ENCODE measurements around the gene CMTR1.

DNA sequence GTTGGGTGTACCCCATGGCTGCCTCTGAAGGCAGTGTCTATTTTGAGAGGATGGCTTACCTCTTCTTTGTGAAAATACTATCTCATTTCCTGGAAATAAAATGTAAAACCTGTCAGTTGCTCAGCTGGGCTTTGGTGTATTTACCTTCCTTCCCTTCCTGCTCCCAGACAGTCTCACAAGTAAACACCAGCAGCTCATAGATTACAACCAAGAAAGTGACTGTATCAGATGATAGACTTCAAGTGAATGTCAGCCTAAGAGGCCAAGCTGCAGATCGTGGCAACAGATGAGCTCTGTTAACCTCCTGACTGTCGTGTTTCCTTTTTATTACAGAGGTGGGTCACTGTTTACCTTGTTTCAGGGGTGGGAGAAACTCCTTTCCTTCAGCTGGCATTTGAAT, 41.9 kb upstream of the CMTR1 start:
- TF ChIP-seq, protein P1, sequence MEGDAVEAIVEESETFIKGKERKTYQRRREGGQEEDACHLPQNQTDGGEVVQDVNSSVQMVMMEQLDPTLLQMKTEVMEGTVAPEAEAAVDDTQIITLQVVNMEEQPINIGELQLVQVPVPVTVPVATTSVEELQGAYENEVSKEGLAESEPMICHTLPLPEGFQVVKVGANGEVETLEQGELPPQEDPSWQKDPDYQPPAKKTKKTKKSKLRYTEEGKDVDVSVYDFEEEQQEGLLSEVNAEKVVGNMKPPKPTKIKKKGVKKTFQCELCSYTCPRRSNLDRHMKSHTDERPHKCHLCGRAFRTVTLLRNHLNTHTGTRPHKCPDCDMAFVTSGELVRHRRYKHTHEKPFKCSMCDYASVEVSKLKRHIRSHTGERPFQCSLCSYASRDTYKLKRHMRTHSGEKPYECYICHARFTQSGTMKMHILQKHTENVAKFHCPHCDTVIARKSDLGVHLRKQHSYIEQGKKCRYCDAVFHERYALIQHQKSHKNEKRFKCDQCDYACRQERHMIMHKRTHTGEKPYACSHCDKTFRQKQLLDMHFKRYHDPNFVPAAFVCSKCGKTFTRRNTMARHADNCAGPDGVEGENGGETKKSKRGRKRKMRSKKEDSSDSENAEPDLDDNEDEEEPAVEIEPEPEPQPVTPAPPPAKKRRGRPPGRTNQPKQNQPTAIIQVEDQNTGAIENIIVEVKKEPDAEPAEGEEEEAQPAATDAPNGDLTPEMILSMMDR (IDR thresholded peaks at IDR 0.05 in 2 of 3, conservative IDR thresholded peaks at IDR 0.05 in 1 of 3; ENCODE audit: borderline replicate concordance in 1 of 3, insufficient read depth in 1 of 3, low read depth in 2 of 3, low read length in 2 of 3) = no peak
- no peak for TF ChIP-seq ZNF274 (IDR thresholded peaks at IDR 0.05; ENCODE audit: low read depth, low read length)
- TF ChIP-seq MAX (IDR thresholded peaks at IDR 0.05) = no peak
- no peak for TF ChIP-seq POLR2A (IDR thresholded peaks at IDR 0.05; ENCODE audit: borderline replicate concordance, extremely low read depth, insufficient read depth, insufficient read length)
- no peak for TF ChIP-seq JUND (IDR thresholded peaks at IDR 0.05)
- no peak for TF ChIP-seq YY1 (IDR thresholded peaks at IDR 0.05; ENCODE audit: extremely low read depth, insufficient replicate concordance, low read depth, low read length)
- TF ChIP-seq POLR2AphosphoS5 (IDR thresholded peaks at IDR 0.05; ENCODE audit: low read depth, low read length) = no peak

All from HCT116 (cell line).